ENCODE data around the gene B3GALT4.

- TF ChIP-seq CTCF (IDR thresholded peaks at IDR 0.05) (no peak), POLR2A (IDR thresholded peaks at IDR 0.05) (no peak)
These were observed 40.1 kb upstream of the B3GALT4 start for GRCh38 chr6:33236852-33237251.
